HepG2 (cell line): ENCODE results near the gene CSDE1. TPM values are rescaled to one million over a fixed set of nuclear protein-coding genes. Genes with fewer than 3 reads are reported as not detected.

Experiments used
- ARNT2 ChIP-seq: sonication (generic); formaldehyde crosslinking; IDR thresholded peaks from 2 replicates; pipeline ENCODE4 v1.8.0; 2022; ENCODE audit warnings: mild to moderate bottlenecking, low read depth, missing genetic modification reagents, moderate library complexity
- BRD4 ChIP-seq: sonication (generic); formaldehyde crosslinking; IDR thresholded peaks from 2 replicates; pipeline ENCODE4 v1.4.0; 2020; ENCODE audit warnings: missing genetic modification reagents
- DPF2 ChIP-seq: sonication (generic); formaldehyde crosslinking; IDR thresholded peaks from 2 replicates; pipeline ENCODE4 v1.4.0; 2020; ENCODE audit warnings: mild to moderate bottlenecking, low read depth, missing genetic modification reagents, borderline replicate concordance
- EHMT2 ChIP-seq: fragments of 200-600 bp; sonication (generic); IDR thresholded peaks from 2 replicates; pipeline ENCODE4 v1.7.0; 2017; ENCODE audit warnings: antibody characterized with exemption, low read depth, low read length, borderline replicate concordance
- NCOA2 ChIP-seq: sonication (generic); formaldehyde crosslinking; IDR thresholded peaks from 2 replicates; pipeline ENCODE4 v1.8.0; 2022; ENCODE audit warnings: inconsistent platforms
- PRPF4 ChIP-seq: fragments of 200-400 bp; formaldehyde crosslinking; IDR thresholded peaks from 2 replicates; pipeline ENCODE4 v1.6.1; 2016; ENCODE audit warnings: low read length, low read depth; ENCODE audit not compliant: poor library complexity, severe bottlenecking
- RAD21 ChIP-seq: fragments of 450-650 bp; formaldehyde crosslinking; IDR thresholded peaks from 2 replicates; pipeline ENCODE4 v1.5.0; 2020; ENCODE audit warnings: mild to moderate bottlenecking
- SMYD3 ChIP-seq: sonication (generic); formaldehyde crosslinking; IDR thresholded peaks from 2 replicates; pipeline ENCODE4 v1.8.1; 2023; ENCODE audit warnings: mild to moderate bottlenecking, missing genetic modification reagents
- SP5 ChIP-seq: IDR thresholded peaks from 2 replicates; pipeline ENCODE4 v1.6.1; 2016; ENCODE audit warnings: low read depth, borderline replicate concordance
- ZBTB1 ChIP-seq: sonication (generic); formaldehyde crosslinking; IDR thresholded peaks from 2 replicates; pipeline ENCODE4 v1.4.0; 2020; ENCODE audit warnings: missing genetic modification reagents, borderline replicate concordance
- ZNF333 ChIP-seq: sonication (generic); formaldehyde crosslinking; IDR thresholded peaks from 2 replicates; pipeline ENCODE4 v1.4.0; 2020; ENCODE audit warnings: mild to moderate bottlenecking, missing genetic modification reagents, borderline replicate concordance
- ZNF431 ChIP-seq: sonication (generic); formaldehyde crosslinking; IDR thresholded peaks from 2 replicates; pipeline ENCODE4 v1.9.0; 2022; ENCODE audit warnings: missing genetic modification reagents, low read depth, mild to moderate bottlenecking, borderline replicate concordance
- ZNF484 ChIP-seq: sonication (generic); formaldehyde crosslinking; IDR thresholded peaks from 2 replicates; pipeline ENCODE4 v1.5.1; 2020; ENCODE audit warnings: mild to moderate bottlenecking, low read depth, missing genetic modification reagents, borderline replicate concordance
- ZNF556 ChIP-seq: sonication (generic); formaldehyde crosslinking; IDR thresholded peaks from 2 replicates; pipeline ENCODE4 v1.4.0; 2020; ENCODE audit warnings: mild to moderate bottlenecking, missing genetic modification reagents, borderline replicate concordance
- ZNF589 ChIP-seq: sonication (generic); formaldehyde crosslinking; conservative IDR thresholded peaks from 2 replicates; pipeline ENCODE4 v1.8.0; 2022; ENCODE audit warnings: mild to moderate bottlenecking, moderate library complexity, missing genetic modification reagents
- ZNF674 ChIP-seq: sonication (generic); formaldehyde crosslinking; IDR thresholded peaks from 2 replicates; pipeline ENCODE4 v1.5.0; 2020; ENCODE audit warnings: low read depth, mild to moderate bottlenecking, missing genetic modification reagents
- ZNF83 ChIP-seq: sonication (generic); formaldehyde crosslinking; IDR thresholded peaks from 2 replicates; pipeline ENCODE4 v1.4.0; 2020; ENCODE audit warnings: missing genetic modification reagents, mild to moderate bottlenecking, borderline replicate concordance
- ZSCAN21 ChIP-seq: sonication (generic); formaldehyde crosslinking; IDR thresholded peaks from 2 replicates; pipeline ENCODE4 v1.8.0; 2022; ENCODE audit warnings: mild to moderate bottlenecking, missing genetic modification reagents, moderate library complexity, borderline replicate concordance
- polyA plus RNA-seq, 8 experiments: library from polyadenylated mRNA; depleted of rRNA in 3 of 8; stranded (reverse) in 7 of 8; unstranded in 1 of 8; fragments of >200 nt; fragmentation: Illumina TruSeq in 4 of 8; extraction: Trizol in 4 of 8; gene quantifications; 2 replicates each; pipeline versions ENCODE4 v1.2.1 to v1.2.3, GENCODE V29; 2011 to 2016; ENCODE audit warnings: low read depth in 4 of 8, missing spikeins in 1 of 8, mixed read lengths in 1 of 8; ENCODE audit not compliant: insufficient read depth in 1 of 8
- total RNA-seq, 5 experiments: library from RNA; depleted of rRNA; stranded (reverse); fragments of >200 nt; fragmentation: Illumina TruSeq; extraction: Trizol; gene quantifications; 2 replicates each; pipeline ENCODE4 v1.2.3, GENCODE V29; 2016; ENCODE audit warnings: low read depth in 1 of 5
- TF ChIP-seq, protein P1 (sequence below): sonication (generic); formaldehyde crosslinking; IDR thresholded peaks from 2 replicates; pipeline ENCODE4 v1.4.0; 2020; ENCODE audit warnings: missing genetic modification reagents, low read depth, mild to moderate bottlenecking, borderline replicate concordance
- TF ChIP-seq, protein P2 (sequence below): sonication (generic); formaldehyde crosslinking; IDR thresholded peaks from 2 replicates; pipeline ENCODE4 v1.4.0; 2020; ENCODE audit warnings: missing genetic modification reagents, borderline replicate concordance
- TF ChIP-seq, protein P3 (sequence below): sonication (generic); formaldehyde crosslinking; IDR thresholded peaks from 2 replicates; pipeline ENCODE4 v1.4.0; 2020; ENCODE audit warnings: missing genetic modification reagents
- TF ChIP-seq, protein P4 (sequence below): sonication (generic); formaldehyde crosslinking; IDR thresholded peaks from 2 replicates; pipeline ENCODE4 v1.4.0; 2020; ENCODE audit warnings: missing genetic modification reagents

The CSDE1 gene
- total and polyA plus RNA-seq, 2 of the 13 experiments (the other 11 are each of a cell fraction or from before 2014, with no cell fraction given): 150 to 313 TPM

DNA sequence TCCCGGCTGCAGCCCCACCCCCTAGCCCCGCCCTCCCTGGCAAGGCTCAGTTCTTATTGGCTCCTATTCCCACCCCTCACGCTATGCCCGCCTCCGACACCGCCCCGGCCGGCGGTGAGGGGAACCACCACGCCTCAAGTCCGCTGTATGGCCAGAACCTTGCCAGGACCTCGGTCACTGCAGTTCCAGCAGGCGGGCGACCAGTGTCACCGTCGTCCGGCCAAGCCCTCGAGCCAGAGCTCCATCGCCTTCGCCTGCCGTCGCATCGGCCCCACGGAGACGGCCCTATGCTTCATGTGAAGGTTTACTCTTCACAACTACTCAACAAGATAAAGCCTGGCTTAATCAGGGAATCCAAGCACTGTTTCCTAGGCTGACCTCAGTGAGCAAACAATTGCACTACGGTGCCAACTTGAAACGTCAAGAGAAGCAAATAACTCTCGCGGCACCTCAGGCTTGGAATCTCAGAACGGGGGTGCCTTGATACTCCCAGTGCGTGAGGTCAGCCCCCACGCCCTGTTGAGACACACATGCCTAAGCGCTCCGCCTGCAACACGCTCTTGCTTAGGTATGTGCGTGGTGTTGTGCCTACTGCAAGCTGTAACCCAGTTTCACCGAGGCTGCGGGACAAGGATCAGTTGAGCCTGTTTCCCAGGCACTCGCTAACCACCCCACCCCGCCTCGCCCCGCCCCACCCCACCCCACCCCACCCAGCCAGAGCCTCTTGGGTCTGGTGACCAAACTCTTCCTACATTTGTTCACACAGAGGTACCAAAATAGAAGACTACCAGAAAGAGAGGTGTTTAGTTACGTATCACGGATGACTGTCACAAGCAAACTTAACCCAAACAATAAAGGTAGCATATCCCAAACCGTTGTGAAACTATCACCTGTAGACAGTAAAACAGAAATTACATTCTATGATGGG lies 87.4 kb downstream of the CSDE1 start (continued):
- TF ChIP-seq ZNF674 (no peak), NCOA2 (CRISPR knock-in tag) (no peak), SP5 (CRISPR knock-in tag) (peak; percentile 36; the same call in 1 of the 2 replicates), ZNF431 (CRISPR knock-in tag) (no peak), ZBTB1 (CRISPR knock-in tag) (no peak), ARNT2 (peak; percentile 44; the same call in 1 of the 2 replicates), SMYD3 (no peak), ZNF556 (CRISPR knock-in tag) (no peak), ZSCAN21 (CRISPR knock-in tag) (0 out of 2 replicates have a peak, but pooled peaks have one; percentile 25), ZNF589 (no peak), RAD21 (no peak), DPF2 (no peak), EHMT2 (no peak), ZNF484 (CRISPR knock-in tag) (no peak), ZNF83 (no peak), PRPF4 (no peak), BRD4 (CRISPR knock-in tag) (no peak), ZNF333 (CRISPR knock-in tag) (no peak)
- TF ChIP-seq, protein P1, sequence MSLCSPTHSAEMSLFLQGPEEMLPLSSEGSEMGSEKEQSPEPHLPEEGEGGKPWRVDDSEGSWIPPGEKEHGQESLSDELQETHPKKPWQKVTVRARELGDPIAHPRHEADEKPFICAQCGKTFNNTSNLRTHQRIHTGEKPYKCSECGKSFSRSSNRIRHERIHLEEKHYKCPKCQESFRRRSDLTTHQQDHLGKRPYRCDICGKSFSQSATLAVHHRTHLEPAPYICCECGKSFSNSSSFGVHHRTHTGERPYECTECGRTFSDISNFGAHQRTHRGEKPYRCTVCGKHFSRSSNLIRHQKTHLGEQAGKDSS (CRISPR knock-in tag): no peak
- TF ChIP-seq, protein P2, sequence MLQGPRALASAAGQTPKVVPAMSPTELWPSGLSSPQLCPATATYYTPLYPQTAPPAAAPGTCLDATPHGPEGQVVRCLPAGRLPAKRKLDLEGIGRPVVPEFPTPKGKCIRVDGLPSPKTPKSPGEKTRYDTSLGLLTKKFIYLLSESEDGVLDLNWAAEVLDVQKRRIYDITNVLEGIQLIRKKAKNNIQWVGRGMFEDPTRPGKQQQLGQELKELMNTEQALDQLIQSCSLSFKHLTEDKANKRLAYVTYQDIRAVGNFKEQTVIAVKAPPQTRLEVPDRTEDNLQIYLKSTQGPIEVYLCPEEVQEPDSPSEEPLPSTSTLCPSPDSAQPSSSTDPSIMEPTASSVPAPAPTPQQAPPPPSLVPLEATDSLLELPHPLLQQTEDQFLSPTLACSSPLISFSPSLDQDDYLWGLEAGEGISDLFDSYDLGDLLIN (CRISPR knock-in tag): no peak; the same call in 1 of the 2 replicates
- TF ChIP-seq, protein P3, sequence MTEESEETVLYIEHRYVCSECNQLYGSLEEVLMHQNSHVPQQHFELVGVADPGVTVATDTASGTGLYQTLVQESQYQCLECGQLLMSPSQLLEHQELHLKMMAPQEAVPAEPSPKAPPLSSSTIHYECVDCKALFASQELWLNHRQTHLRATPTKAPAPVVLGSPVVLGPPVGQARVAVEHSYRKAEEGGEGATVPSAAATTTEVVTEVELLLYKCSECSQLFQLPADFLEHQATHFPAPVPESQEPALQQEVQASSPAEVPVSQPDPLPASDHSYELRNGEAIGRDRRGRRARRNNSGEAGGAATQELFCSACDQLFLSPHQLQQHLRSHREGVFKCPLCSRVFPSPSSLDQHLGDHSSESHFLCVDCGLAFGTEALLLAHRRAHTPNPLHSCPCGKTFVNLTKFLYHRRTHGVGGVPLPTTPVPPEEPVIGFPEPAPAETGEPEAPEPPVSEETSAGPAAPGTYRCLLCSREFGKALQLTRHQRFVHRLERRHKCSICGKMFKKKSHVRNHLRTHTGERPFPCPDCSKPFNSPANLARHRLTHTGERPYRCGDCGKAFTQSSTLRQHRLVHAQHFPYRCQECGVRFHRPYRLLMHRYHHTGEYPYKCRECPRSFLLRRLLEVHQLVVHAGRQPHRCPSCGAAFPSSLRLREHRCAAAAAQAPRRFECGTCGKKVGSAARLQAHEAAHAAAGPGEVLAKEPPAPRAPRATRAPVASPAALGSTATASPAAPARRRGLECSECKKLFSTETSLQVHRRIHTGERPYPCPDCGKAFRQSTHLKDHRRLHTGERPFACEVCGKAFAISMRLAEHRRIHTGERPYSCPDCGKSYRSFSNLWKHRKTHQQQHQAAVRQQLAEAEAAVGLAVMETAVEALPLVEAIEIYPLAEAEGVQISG (CRISPR knock-in tag): no peak
- TF ChIP-seq, protein P4, sequence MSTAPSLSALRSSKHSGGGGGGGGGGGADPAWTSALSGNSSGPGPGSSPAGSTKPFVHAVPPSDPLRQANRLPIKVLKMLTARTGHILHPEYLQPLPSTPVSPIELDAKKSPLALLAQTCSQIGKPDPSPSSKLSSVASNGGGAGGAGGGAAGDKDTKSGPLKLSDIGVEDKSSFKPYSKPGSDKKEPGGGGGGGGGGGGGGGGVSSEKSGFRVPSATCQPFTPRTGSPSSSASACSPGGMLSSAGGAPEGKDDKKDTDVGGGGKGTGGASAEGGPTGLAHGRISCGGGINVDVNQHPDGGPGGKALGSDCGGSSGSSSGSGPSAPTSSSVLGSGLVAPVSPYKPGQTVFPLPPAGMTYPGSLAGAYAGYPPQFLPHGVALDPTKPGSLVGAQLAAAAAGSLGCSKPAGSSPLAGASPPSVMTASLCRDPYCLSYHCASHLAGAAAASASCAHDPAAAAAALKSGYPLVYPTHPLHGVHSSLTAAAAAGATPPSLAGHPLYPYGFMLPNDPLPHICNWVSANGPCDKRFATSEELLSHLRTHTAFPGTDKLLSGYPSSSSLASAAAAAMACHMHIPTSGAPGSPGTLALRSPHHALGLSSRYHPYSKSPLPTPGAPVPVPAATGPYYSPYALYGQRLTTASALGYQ (CRISPR knock-in tag): no peak
